CD4-positive, alpha-beta T cell treated with Interleukin-10 for 1 hour (primary cell): ENCODE data around the gene NAT9.

Source experiments
- DNase-seq: peaks from one replicate; pipeline ENCODE4 v3.0.0-alpha.2; 2020

Gene NAT9

DNA sequence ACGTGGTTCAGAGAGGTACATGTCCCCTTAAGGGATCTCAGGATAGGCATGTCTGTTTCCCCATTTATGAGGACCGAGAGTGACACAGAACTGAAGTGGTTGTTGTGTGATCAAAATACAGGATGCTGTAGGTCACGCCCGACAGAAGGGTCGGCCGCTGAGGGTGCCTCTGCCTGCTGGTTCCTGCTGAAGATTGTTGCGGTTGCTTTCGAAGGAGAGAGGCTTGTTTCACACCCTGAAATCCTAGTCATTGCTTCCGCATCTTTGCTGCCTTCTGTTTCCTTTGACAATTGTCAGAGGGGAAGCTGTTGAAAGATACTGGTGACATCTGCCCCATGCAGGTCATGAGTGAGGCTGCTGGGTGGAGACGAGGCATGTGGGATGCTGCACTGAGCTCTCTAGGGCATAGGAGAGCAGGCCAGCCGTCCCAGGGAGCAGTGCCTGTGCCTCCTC, 3.8 kb upstream of the NAT9 start:
- DNase-seq = peak; percentile 73

- DNase-seq = no peak
These were observed 3.4 kb upstream of the NAT9 start for GRCh38 chr17:74779501-74779900.

GRCh38 chr17:74778960-74779359, 2.8 kb upstream of the NAT9 start:
- DNase-seq = no peak

DNA sequence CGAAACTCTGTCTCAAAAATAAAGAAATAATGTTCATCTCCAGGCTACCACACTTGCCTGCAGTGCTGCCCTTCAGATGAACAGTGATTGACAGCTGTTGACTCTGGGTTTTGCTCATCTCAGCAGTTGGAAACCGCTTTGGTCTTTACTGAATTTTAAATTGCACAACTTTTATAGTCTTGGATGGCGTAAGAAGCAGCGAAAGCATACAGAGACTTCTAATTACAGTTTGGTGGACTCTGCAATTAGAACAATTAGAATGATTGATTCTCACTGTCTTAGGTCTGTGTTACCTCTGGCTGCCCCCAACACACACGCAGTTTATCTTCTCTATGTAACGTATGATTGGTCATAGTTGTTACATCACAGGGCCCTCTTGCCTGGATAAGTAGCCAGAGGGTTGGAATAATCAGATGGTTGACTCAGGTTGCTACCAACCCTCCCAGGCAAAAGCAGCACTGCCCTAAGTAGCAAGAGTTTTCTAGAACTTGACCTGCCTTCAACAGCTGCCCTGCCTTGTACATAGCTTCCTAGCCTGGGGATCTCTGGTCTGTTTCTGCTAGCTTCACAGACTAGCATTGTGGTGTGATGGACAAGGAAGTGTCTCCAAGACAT, 1.9 kb upstream of the NAT9 start:
- no peak for DNase-seq

- DNase-seq = no peak
These were observed 845 bp upstream of the NAT9 start for GRCh38 chr17:74776990-74777389.

- no peak for DNase-seq
These were observed 619 bp downstream of the NAT9 start for GRCh38 chr17:74775409-74776043.

DNA sequence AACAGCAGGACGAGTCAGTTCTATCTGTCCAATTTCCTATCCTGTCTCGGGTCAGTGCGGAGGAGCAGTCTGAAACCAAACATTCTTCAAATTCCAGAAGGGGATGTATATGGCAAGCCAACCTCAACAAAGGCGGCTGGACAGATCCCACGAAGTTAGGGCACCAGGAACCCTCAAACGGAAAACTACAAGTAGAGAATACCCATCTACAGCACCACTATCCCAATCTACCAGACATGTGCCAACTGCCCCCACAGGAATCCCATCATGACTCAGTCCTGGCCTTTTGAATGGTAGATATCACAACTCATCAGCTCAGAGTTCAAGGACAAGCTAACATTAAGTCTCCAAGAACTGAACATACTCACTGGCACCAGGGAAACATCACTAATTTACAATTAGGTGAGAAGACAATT, 2.3 kb downstream of the NAT9 start:
- no peak for DNase-seq

GRCh38 chr17:74773414-74773813, 2.7 kb downstream of the NAT9 start:
- DNase-seq = no peak

DNA sequence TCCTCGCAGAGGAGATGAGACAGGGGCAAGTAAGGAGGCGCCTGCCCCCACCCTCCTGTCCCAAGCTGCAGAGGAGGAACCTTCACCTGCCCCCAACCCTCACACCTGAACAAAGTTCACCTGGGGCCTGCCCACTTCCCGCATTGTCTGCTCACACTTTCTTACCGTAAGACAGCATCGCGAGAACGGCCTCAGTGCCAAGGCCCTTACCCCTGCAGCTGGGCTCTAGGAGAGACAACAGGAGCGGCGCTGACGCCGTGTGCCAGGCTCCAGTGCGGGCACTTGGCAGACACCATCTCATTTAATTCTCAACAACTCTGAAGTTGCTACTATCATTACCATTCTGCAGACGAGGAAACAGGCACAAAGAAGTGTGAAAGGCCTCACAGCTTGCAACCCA, 4.1 kb downstream of the NAT9 start:
- DNase-seq = no peak

DNA sequence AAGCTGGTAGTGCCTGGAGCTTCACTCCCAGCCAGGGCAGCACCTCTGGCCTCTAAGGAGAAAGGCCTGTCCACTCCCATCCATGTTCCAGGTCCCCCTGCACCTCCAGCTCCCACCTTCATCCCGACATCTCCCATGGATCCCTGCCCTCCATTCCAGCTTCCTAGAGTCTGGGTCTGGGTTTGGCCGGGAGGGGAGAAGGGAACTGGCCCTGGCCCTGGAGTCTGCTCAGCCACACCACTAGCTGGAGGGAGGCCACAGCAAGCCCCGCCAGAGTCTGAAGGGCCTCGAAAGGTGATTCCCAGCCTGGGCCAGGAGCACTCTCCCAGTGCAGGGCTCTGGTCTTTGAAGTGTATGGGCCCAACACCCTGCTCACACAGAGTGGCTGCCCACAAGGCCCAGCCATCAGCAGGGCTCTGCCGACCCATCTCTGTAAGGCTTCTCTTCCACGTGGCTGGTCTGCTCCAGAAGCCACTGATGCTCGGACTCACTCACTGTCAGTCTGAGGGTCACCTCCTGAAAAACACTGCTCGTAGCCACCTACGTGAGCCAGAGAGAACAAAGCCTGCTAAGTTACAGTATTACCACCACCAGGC, 4.7 kb downstream of the NAT9 start:
- no peak for DNase-seq

GRCh38 chr17:74770498-74771318, 5.4 kb downstream of the NAT9 start:
- DNase-seq = peak; percentile 83

DNA sequence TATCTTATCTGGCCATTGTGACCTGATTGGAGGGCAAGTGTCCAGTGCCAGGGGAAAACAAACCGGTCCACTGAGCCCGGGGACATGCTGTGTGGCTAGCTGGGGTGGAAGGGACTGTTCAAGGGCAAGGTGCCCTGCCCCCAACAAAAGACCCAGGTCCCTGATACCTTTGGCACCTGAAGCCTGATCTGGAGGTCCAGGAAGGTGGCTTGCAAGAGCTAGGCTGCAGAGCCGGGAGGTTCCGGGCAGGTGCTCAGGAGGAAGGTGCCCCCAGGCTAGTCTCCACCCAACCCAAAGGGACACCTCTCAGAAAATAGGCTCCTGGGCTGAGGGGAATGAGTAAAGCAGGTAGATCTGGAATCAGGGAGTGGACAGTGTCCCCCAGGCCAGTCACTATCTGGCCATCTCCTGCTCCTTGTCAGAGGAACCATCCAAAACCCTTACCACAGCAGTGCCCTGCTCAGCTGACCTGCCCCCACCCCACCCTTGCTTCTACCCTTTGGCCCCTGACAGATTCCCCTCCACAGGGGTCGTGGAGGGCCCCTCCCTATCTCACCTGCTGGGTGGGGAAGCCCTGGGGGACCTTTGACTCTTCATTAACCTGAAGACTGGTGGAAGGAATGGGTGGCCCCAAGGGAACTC, 6.2 kb downstream of the NAT9 start:
- DNase-seq = no peak

GRCh38 chr17:74769266-74769855, 6.8 kb downstream of the NAT9 start:
- DNase-seq = no peak

DNA sequence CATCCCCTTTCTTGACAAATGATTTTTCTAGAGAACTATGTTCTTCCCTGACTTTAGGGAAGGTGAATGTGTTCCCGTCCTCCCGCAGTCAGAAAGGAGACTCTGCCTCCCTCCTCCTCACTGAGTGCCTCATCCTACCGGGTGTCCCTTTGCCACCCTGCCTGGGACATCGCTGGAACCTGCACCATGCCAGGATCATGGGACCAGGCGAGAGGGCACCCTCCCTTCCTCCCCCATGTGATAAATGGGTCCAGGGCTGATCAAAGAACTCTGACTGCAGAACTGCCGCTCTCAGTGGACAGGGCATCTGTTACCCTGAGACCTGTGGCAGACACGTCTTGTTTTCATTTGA, 7.4 kb downstream of the NAT9 start:
- no peak for DNase-seq

GRCh38 chr17:74768069-74768762, 7.9 kb downstream of the NAT9 start:
- DNase-seq = no peak

GRCh38 chr17:74767111-74767516, 9.0 kb downstream of the NAT9 start:
- DNase-seq = no peak

DNA sequence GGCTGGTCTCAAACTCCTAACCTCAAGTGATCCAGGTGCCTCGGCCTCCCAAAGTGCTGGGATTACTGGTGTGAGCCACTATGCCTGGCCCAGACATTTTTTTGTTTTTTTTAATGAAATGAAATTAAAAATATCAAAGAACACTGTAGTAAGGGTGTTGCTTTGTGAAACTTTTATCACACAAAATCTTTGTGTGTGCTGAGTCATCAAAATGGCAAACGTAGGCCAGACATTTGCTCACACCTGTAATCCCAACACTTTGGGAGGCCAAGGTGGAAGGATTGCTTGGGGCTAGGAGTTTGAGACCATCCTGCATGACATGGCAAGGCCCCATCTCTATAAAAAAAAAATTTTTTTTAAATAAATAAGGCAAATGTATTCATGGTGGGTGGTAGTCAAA, 9.7 kb downstream of the NAT9 start:
- DNase-seq = no peak

DNA sequence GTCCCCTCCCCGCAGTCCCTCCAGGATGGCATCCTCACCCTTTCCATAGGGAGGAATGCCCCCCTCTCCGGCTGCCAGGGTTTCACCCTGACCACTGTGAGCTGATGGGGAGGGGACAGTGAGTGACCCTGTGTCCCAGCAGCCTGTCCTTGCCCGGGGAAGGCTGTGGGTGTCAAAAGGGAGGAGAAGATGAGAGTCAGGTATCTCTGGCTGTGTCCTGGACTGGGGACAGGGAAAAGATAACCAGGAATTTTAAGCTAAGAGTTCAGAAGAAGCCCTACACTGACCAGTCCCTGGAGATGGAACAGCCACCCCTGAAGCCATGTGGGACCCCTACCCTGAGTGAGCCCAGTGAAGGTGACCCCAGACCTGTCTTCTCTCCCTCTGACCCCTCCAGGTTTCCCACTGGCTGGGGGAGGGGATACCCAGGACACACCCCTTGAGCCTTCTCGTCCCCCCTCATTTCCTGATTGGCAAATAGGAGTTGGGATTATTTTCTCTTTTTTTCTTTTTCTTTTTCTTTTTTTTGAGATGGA, 11.3 kb downstream of the NAT9 start:
- DNase-seq = no peak

GRCh38 chr17:74763565-74764387, 12.4 kb downstream of the NAT9 start:
- DNase-seq = no peak

- no peak for DNase-seq
These were observed 14.2 kb downstream of the NAT9 start for GRCh38 chr17:74761931-74762330.

- DNase-seq = no peak
These were observed 14.7 kb downstream of the NAT9 start for GRCh38 chr17:74761419-74761818.
